Loucy (cell line): ENCODE measurements around the gene TGFBI.

Experiments
- H2AFZ ChIP-seq: fragments of 200-600 bp; sonication (generic); 2 replicates; pipeline ENCODE4 v1.6.0; 2016; ENCODE audit warnings: antibody characterized with exemption, mild to moderate bottlenecking, low read length, moderate library complexity
- H3F3A ChIP-seq: fragments of 200-600 bp; 2 replicates; pipeline ENCODE4 v1.6.0; 2016; ENCODE audit warnings: antibody characterized with exemption, low read depth, mild to moderate bottlenecking
- H3K27me3 ChIP-seq: fragments of 200-600 bp; sonication (generic); 2 replicates; pipeline ENCODE4 v1.6.1; 2014; ENCODE audit warnings: low read length, mild to moderate bottlenecking; ENCODE audit not compliant: insufficient read depth, poor library complexity, severe bottlenecking
- H3K36me3 ChIP-seq: fragments of 200-600 bp; sonication (generic); 2 replicates; pipeline ENCODE4 v1.6.1; 2016; ENCODE audit warnings: low read length; ENCODE audit not compliant: insufficient read depth
- H3K4me1 ChIP-seq: fragments of 200-600 bp; sonication (generic); 2 replicates; pipeline ENCODE4 v1.5.1; 2014; ENCODE audit warnings: low read length, mild to moderate bottlenecking; ENCODE audit not compliant: insufficient read depth, poor library complexity, severe bottlenecking
- H3K4me2 ChIP-seq: fragments of 200-600 bp; sonication (generic); 2 replicates; pipeline ENCODE4 v1.6.0; 2014; ENCODE audit warnings: antibody characterized with exemption, low read length, low read depth, mild to moderate bottlenecking; ENCODE audit not compliant: poor library complexity, severe bottlenecking
- H3K4me3 ChIP-seq: fragments of 200-600 bp; sonication (generic); 2 replicates; pipeline ENCODE4 v1.5.1; 2014; ENCODE audit warnings: low read length, mild to moderate bottlenecking, mixed read lengths; ENCODE audit not compliant: poor library complexity, severe bottlenecking
- H3K79me2 ChIP-seq: fragments of 200-600 bp; sonication (generic); 2 replicates; pipeline ENCODE4 v1.6.1; 2014; ENCODE audit warnings: low read length; ENCODE audit not compliant: insufficient read depth
- H3K9ac ChIP-seq: fragments of 200-600 bp; sonication (generic); 2 replicates; pipeline ENCODE4 v1.6.0; 2014; ENCODE audit warnings: mild to moderate bottlenecking, low read depth, low read length, moderate library complexity; ENCODE audit not compliant: poor library complexity, severe bottlenecking
- H3K9me2 ChIP-seq: fragments of 200-600 bp; sonication (generic); replicated peaks from 2 replicates; pipeline ENCODE4 v1.6.1; 2016; ENCODE audit warnings: low read depth, low read length, mixed read lengths
- H3K9me3 ChIP-seq: fragments of 200-600 bp; sonication (generic); 2 replicates; pipeline ENCODE4 v1.6.1; 2014; ENCODE audit warnings: mild to moderate bottlenecking, antibody characterized with exemption, low read length, low read depth; ENCODE audit not compliant: insufficient read depth
- H4K20me1 ChIP-seq: fragments of 200-600 bp; sonication (generic); 2 replicates; pipeline ENCODE4 v1.6.0; 2014; ENCODE audit warnings: antibody characterized with exemption, low read length, mild to moderate bottlenecking; ENCODE audit not compliant: insufficient read depth, poor library complexity, severe bottlenecking
- CTCF ChIP-seq: fragments of 200-600 bp; sonication (generic); conservative IDR thresholded peaks from 2 replicates; pipeline ENCODE4 v1.5.1; 2014; ENCODE audit warnings: mild to moderate bottlenecking, antibody characterized with exemption, low read length
- EZH2phosphoT487 ChIP-seq: fragments of 200-600 bp; IDR thresholded peaks from 2 replicates; pipeline ENCODE4 v1.6.1; 2018; ENCODE audit warnings: antibody characterized with exemption, mild to moderate bottlenecking, moderate library complexity, borderline replicate concordance

Gene TGFBI

GRCh38 chr5:136080113-136080482, 51.3 kb downstream of the TGFBI start:
- no peaks in the 10 kb centered on the region for H3K9me2 ChIP-seq
- no peaks in the 10 kb centered on the region for H3K4me1 ChIP-seq
- no peaks in the 10 kb centered on the region for H3F3A ChIP-seq
- no peak overlapping the region for H3K4me3 ChIP-seq
- H3K4me2 ChIP-seq: no peak overlapping the region
- H4K20me1 ChIP-seq: no peaks in the 10 kb centered on the region
- no peaks in the 10 kb centered on the region for H3K36me3 ChIP-seq
- no peaks in the 10 kb centered on the region for H3K9me3 ChIP-seq
- H3K27me3 ChIP-seq: no peaks in the 10 kb centered on the region
- TF ChIP-seq CTCF (no peak), EZH2phosphoT487 (no peak)
- H2AFZ ChIP-seq: no peak overlapping the region
- H3K9ac ChIP-seq: no peak overlapping the region
- H3K79me2 ChIP-seq: no peaks in the 10 kb centered on the region

GRCh38 chr5:136080483-136081216, 51.9 kb downstream of the TGFBI start:
- Histone ChIP-seq H3K9me3 (no peaks in the 10 kb centered on the region), H3K36me3 (no peaks in the 10 kb centered on the region), H3F3A (no peaks in the 10 kb centered on the region), H3K4me1 (no peaks in the 10 kb centered on the region), H3K4me2 (no peak overlapping the region), H3K4me3 (no peak overlapping the region), H3K27me3 (no peaks in the 10 kb centered on the region), H4K20me1 (no peaks in the 10 kb centered on the region), H3K9ac (no peak overlapping the region), H3K79me2 (no peaks in the 10 kb centered on the region), H3K9me2 (no peaks in the 10 kb centered on the region), H2AFZ (no peak overlapping the region)
- TF ChIP-seq EZH2phosphoT487 (no peak), CTCF (no peak)

- no peak overlapping the region for H3K9ac ChIP-seq
Measured at GRCh38 chr5:136081217-136081591, 52.4 kb downstream of the TGFBI start.

More at GRCh38 chr5:136081217-136081591, 52.4 kb downstream of the TGFBI start:
- Histone ChIP-seq H3K4me3 (no peak overlapping the region), H3K36me3 (no peaks in the 10 kb centered on the region), H3K9me2 (no peaks in the 10 kb centered on the region), H3K27me3 (no peaks in the 10 kb centered on the region), H3K4me2 (no peak overlapping the region), H3F3A (no peaks in the 10 kb centered on the region), H4K20me1 (no peaks in the 10 kb centered on the region), H3K4me1 (no peaks in the 10 kb centered on the region), H2AFZ (no peak overlapping the region), H3K9me3 (no peaks in the 10 kb centered on the region), H3K79me2 (no peaks in the 10 kb centered on the region)
- TF ChIP-seq CTCF (no peak), EZH2phosphoT487 (no peak)
